ENCODE results near the gene GPATCH4. TPM values are rescaled to one million over a fixed set of nuclear protein-coding genes. Genes with fewer than 3 reads are reported as not detected.

GPATCH4 gene
- total RNA-seq, 1 experiment from 2014 or later, result 71.7 TPM

DNA sequence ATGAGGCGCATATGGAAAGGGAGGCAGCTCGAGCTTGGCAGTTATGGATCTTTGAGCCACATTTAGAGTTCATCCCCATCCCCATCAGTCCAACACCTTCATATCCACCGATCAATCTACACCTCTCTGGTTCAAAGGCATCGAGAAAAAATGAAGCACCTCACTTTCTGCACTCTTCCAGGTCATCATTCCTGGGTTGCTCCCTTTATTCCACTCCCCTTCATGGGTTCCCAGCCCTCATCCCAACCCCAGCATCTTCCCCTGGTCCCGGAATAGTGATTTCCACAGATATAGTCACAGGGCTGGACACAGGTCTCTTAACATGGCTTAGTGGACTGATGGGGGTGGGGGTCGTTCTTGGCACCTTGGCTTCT lies 18.3 kb upstream of the GPATCH4 start:
- peak overlapping the region in 1 of 2 experiments; percentile 58; a peak in 2 of 5 replicates for H3K4me3 Mint-ChIP-seq

More for the DNA sequence above, 18.3 kb upstream of the GPATCH4 start:
- H3K14ac ChIP-seq (ENCODE audit: insufficient read depth, low read length), result no peak overlapping the region
- Mint-ChIP-seq H3K9me3 (no peaks in the 10 kb centered on the region; a peak in 2 of 5 replicates), H3K27me3 (ENCODE audit: low read depth) (peaks cover 67% of the 10 kb centered on the region), H3K4me1 (peaks cover 8 to 10% of the 10 kb centered on the region in 2 experiments), H3K27ac (no peak overlapping the region), H3K36me3 (ENCODE audit: insufficient read depth in 1 of 3, low read depth in 3 of 3) (no peaks in the 10 kb centered on the region)
- H2BK120ac ChIP-seq (ENCODE audit: low read depth, low read length, poor library complexity, severe bottlenecking), result no peak overlapping the region
- H2AFZ ChIP-seq (ENCODE audit: low read length), result no peak overlapping the region
- no peak overlapping the region for H3K23ac ChIP-seq (ENCODE audit: insufficient read length, low read depth, low read length)
- H3K79me1 ChIP-seq (ENCODE audit: insufficient read depth, low read depth, low read length, poor library complexity, severe bottlenecking), result no peaks in the 10 kb centered on the region
- TF ChIP-seq, protein P1, sequence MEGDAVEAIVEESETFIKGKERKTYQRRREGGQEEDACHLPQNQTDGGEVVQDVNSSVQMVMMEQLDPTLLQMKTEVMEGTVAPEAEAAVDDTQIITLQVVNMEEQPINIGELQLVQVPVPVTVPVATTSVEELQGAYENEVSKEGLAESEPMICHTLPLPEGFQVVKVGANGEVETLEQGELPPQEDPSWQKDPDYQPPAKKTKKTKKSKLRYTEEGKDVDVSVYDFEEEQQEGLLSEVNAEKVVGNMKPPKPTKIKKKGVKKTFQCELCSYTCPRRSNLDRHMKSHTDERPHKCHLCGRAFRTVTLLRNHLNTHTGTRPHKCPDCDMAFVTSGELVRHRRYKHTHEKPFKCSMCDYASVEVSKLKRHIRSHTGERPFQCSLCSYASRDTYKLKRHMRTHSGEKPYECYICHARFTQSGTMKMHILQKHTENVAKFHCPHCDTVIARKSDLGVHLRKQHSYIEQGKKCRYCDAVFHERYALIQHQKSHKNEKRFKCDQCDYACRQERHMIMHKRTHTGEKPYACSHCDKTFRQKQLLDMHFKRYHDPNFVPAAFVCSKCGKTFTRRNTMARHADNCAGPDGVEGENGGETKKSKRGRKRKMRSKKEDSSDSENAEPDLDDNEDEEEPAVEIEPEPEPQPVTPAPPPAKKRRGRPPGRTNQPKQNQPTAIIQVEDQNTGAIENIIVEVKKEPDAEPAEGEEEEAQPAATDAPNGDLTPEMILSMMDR (conservative IDR thresholded peaks at IDR 0.05), result no peak
- H3K18ac ChIP-seq (ENCODE audit: insufficient read length, low read depth, low read length), result no peak overlapping the region
- no peak for DNase-seq
- H3K9me3 ChIP-seq (ENCODE audit: control insufficient read depth, low read depth, low read length), result no peaks in the 10 kb centered on the region
- H3K9ac ChIP-seq (ENCODE audit: extremely low read depth, insufficient read length, low read length), result no peak overlapping the region
- no peak overlapping the region for H3T11ph ChIP-seq (ENCODE audit: low read length)
- H3K23me2 ChIP-seq (ENCODE audit: insufficient read length, low read depth, low read length, poor library complexity, severe bottlenecking), result peaks cover 9% of the 10 kb centered on the region
- peak overlapping the region; percentile 35 for H3K4me2 ChIP-seq (ENCODE audit: insufficient read depth, insufficient read length, low read length)
- no peak overlapping the region for H2BK15ac ChIP-seq (ENCODE audit: low read depth, low read length)
- no CpG with 5 or more reads among the region's 6 CpGs for WGBS (ENCODE audit: extremely low coverage, insufficient read length, low lambda C conversion rate)
- no peak overlapping the region for H2AK5ac ChIP-seq (ENCODE audit: insufficient read length, low read length)
- no peak overlapping the region for H3K4ac ChIP-seq (ENCODE audit: low read depth, low read length)
- H3K27ac ChIP-seq (ENCODE audit: insufficient read length, low read depth, low read length), result no peak overlapping the region
- no peak overlapping the region for H2BK12ac ChIP-seq (ENCODE audit: insufficient read length, low read depth, low read length)
- H4K5ac ChIP-seq (ENCODE audit: insufficient read length, low read depth, low read length), result no peak overlapping the region
- H2BK5ac ChIP-seq (ENCODE audit: insufficient read length, low read length), result no peak overlapping the region
- no peak overlapping the region for H4K91ac ChIP-seq (ENCODE audit: insufficient read length, low read depth, low read length)
- H3K4me1 ChIP-seq (ENCODE audit: insufficient read depth, low read length), result no peaks in the 10 kb centered on the region; the same call in 1 of the 2 replicates
- no peak overlapping the region for H2BK20ac ChIP-seq (ENCODE audit: low read depth, low read length, poor library complexity, severe bottlenecking)
- H3K56ac ChIP-seq (ENCODE audit: insufficient read length, low read depth, low read length), result no peak overlapping the region
- peaks cover 19% of the 10 kb centered on the region for H3K27me3 ChIP-seq (ENCODE audit: insufficient read depth, low read length)
- H3K79me2 ChIP-seq (ENCODE audit: insufficient read depth, low read length), result no peaks in the 10 kb centered on the region
- H4K20me1 ChIP-seq (ENCODE audit: control insufficient read depth, insufficient read depth, insufficient read length), result no peaks in the 10 kb centered on the region
- no peak overlapping the region for H4K8ac ChIP-seq (replicated peaks; ENCODE audit: insufficient read length, low read depth, low read length)
